SIG-M5 (cell line): ENCODE data around the gene REELD1.

Source experiments
- DNase-seq: peaks from one replicate; lab custom pipeline; 2025; lab: John Stamatoyannopoulos, UW

REELD1 gene

GRCh38 chr4:146214238-146214637, at the start of gene REELD1:
REELD1 (plus strand) TSS chr4:146214538; CDS start chr4:146216953, 2,415 bp downstream.
- DNase-seq = no peak

- no peak for DNase-seq
These were observed 49.1 kb upstream of the REELD1 start for GRCh38 chr4:146165221-146165620.

- no peak for DNase-seq
These were observed 48.5 kb upstream of the REELD1 start for GRCh38 chr4:146165840-146166239.

- no peak for DNase-seq
These were observed 44.2 kb upstream of the REELD1 start for GRCh38 chr4:146170149-146170548.

- DNase-seq = no peak
These were observed 38.5 kb upstream of the REELD1 start, which contains the start of gene LSM6 for GRCh38 chr4:146175541-146176453. LSM6 (plus strand) TSS chr4:146175718; CDS start chr4:146182922, 7,204 bp downstream.

GRCh38 chr4:146176891-146177290, 37.4 kb upstream of the REELD1 start:
- DNase-seq = no peak

- no peak for DNase-seq
These were observed 36.2 kb upstream of the REELD1 start for GRCh38 chr4:146178126-146178525.

- no peak for DNase-seq
These were observed 34.5 kb upstream of the REELD1 start for GRCh38 chr4:146179784-146180370.

- no peak for DNase-seq
These were observed 31.9 kb upstream of the REELD1 start for GRCh38 chr4:146182443-146182842.

GRCh38 chr4:146183209-146183608, 31.1 kb upstream of the REELD1 start:
- no peak for DNase-seq

GRCh38 chr4:146186041-146186440, 28.3 kb upstream of the REELD1 start:
- DNase-seq = no peak

- DNase-seq = no peak
These were observed 27.7 kb upstream of the REELD1 start for GRCh38 chr4:146186596-146186995.

- DNase-seq = no peak
These were observed 23.9 kb upstream of the REELD1 start for GRCh38 chr4:146190456-146190855.

GRCh38 chr4:146191766-146192458, 22.4 kb upstream of the REELD1 start:
- DNase-seq = no peak

GRCh38 chr4:146193628-146194027, 20.7 kb upstream of the REELD1 start:
- no peak for DNase-seq

GRCh38 chr4:146194212-146194611, 20.1 kb upstream of the REELD1 start:
- DNase-seq = no peak

- no peak for DNase-seq
These were observed 11.7 kb upstream of the REELD1 start for GRCh38 chr4:146202665-146203064.

GRCh38 chr4:146207410-146207809, 6.9 kb upstream of the REELD1 start:
- DNase-seq = no peak

- no peak for DNase-seq
These were observed 3.4 kb upstream of the REELD1 start for GRCh38 chr4:146210890-146211289.

- DNase-seq = no peak
These were observed 2.9 kb upstream of the REELD1 start for GRCh38 chr4:146211440-146211839.

GRCh38 chr4:146212781-146213180, 1.6 kb upstream of the REELD1 start:
- DNase-seq = no peak

GRCh38 chr4:146222313-146222712, 8.0 kb downstream of the REELD1 start:
- DNase-seq = no peak
